Brain microvascular endothelial cell (primary cell): ENCODE measurements around the gene GALNT13.

Experiments
- DNase-seq: peaks from one replicate; pipeline ENCODE4 v3.0.0-alpha.2; 2020
- H3K27ac ChIP-seq: fragments of 250-450 bp; sonication (Bioruptor Pico); 2 replicates; pipeline ENCODE4 v1.5.1; 2020; ENCODE audit warnings: mild to moderate bottlenecking, moderate library complexity
- H3K27me3 ChIP-seq: fragments of 250-450 bp; sonication (Bioruptor Pico); replicated peaks from 2 replicates; pipeline ENCODE4 v1.5.1; 2020; ENCODE audit warnings: mild to moderate bottlenecking
- H3K36me3 ChIP-seq: fragments of 250-450 bp; sonication (Bioruptor Pico); replicated peaks from 2 replicates; pipeline ENCODE4 v1.5.1; 2020; ENCODE audit warnings: mild to moderate bottlenecking
- H3K4me3 ChIP-seq: 2 replicates; pipeline ENCODE4 v1.5.1; 2011; ENCODE audit warnings: low read depth, mild to moderate bottlenecking, control low read depth, low read length, moderate library complexity
- in situ Hi-C: cut with HindIII; loops from 2 replicates; pipeline ENCODE4 v1.10.0; 2017; ENCODE audit warnings: low sequenced_read_pairs, low pct_ligation_motif_present
- TF ChIP-seq, protein P1 (sequence below): IDR thresholded peaks from 2 replicates; pipeline ENCODE4 v1.5.1; 2011; ENCODE audit warnings: low read depth, mild to moderate bottlenecking, moderate library complexity, low read length, control low read depth, inconsistent platforms; ENCODE audit errors: missing control alignments

The GALNT13 gene

DNA sequence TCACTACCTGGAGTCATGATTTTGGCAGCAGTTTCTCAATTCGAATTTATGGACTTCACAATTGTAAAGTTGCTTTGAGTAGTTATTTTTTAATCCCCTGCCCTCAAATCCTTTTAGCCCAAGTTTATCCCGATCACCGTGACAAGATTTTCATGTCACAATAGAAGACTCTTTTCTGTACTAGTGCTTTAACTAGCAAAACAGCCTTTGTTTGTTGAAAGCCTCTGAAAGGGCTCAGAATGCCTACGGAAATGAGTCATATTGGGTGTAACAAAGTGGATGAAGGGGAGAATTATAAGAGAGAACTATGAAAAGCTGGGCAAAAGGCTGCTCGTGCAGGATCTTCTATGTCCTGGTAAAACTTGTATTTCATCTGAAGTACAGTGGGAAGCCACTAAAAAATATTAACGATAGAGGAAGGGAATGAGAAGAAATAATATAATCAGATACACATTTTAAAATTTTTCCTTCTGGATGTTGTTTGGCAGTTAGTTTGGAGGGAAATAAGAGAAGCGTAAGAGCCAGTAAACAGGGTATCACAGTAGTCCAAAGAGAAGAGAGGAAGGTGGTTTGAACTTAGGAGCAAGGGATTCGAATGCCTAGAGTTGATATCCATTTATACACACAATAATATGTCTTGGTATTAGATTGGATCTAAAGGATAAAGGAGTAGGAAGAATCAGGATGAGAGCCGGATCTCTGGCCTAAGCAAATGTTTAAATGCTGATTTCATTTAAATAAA lies 114.9 kb downstream of the GALNT13 start:
- DNase-seq: no peak
- Histone ChIP-seq H3K27me3 (no peaks in the 10 kb centered on the region), H3K36me3 (no peaks in the 10 kb centered on the region), H3K4me3 (no peak overlapping the region), H3K27ac (no peak overlapping the region)
- in situ Hi-C loops: no loop called here
- TF ChIP-seq, protein P1, sequence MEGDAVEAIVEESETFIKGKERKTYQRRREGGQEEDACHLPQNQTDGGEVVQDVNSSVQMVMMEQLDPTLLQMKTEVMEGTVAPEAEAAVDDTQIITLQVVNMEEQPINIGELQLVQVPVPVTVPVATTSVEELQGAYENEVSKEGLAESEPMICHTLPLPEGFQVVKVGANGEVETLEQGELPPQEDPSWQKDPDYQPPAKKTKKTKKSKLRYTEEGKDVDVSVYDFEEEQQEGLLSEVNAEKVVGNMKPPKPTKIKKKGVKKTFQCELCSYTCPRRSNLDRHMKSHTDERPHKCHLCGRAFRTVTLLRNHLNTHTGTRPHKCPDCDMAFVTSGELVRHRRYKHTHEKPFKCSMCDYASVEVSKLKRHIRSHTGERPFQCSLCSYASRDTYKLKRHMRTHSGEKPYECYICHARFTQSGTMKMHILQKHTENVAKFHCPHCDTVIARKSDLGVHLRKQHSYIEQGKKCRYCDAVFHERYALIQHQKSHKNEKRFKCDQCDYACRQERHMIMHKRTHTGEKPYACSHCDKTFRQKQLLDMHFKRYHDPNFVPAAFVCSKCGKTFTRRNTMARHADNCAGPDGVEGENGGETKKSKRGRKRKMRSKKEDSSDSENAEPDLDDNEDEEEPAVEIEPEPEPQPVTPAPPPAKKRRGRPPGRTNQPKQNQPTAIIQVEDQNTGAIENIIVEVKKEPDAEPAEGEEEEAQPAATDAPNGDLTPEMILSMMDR: no peak

DNA sequence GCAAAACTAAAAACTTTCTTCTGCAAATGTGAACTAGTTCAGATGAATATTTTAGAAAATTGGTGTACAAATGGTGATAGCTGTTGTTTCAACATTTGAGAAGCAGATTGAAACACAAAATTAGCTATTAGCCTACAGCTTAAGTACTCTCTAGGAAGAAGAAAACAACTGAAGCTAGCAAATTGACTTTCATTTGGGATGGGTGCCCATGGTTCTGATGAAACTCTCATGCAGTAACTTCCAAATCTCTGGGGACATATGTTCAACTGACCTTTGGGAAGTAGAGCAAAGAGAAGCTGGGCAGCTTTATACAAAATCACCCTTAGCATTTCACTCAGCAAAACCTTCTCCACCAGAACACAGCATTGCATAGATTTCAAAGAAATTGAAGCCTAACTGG lies 119.0 kb downstream of the GALNT13 start:
- no peak overlapping the region for H3K27ac ChIP-seq
- in situ Hi-C loops: no loop called here
- H3K27me3 ChIP-seq: no peaks in the 10 kb centered on the region
- H3K36me3 ChIP-seq: no peaks in the 10 kb centered on the region
- DNase-seq: no peak
- TF ChIP-seq, protein P1: no peak
- H3K4me3 ChIP-seq: no peak overlapping the region

DNA sequence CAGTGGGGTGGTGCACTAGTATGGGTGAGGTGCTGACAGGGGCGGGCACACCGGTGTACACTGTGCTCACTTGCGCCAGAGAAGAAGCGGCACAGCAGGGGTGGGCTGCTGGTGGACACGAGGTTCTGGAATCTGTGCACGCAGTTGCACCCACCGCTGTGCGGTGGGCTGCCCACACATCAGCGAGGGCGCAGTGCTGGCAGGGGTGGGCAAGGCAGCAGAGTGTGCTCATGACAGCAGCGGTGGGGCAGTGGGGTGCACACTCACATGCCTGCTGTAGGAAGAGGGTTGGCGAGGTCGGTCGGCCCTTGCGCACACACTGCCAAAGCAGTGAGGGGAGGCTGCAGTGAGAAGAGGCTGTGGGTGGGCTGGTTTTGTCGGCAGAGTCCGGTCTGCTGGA lies 141.8 kb downstream of the GALNT13 start:
- Histone ChIP-seq H3K27me3 (no peaks in the 10 kb centered on the region), H3K4me3 (no peak overlapping the region), H3K27ac (no peak overlapping the region), H3K36me3 (no peaks in the 10 kb centered on the region)
- DNase-seq: no peak
- TF ChIP-seq, protein P1: no peak
- in situ Hi-C loops: no loop called here

DNA sequence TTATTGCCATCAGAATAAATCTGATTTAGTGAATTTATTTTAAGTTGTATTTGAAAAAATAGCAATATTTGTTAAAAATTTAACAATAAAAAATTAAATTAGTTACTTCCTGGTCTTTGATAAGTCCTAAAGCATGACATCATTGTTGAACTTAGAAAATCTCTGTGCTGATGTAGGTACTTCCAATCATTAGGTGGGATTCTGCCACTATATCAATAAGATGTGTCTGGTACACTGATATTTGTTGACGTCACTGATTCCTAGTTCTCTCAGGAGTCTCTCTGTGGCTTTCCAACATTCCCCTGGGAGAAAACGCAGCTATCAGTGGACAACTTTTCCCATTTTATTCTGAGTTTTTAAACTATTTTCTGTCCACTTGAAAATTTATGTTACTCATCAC lies 143.5 kb downstream of the GALNT13 start:
- DNase-seq: no peak
- TF ChIP-seq, protein P1: no peak
- Histone ChIP-seq H3K4me3 (no peak overlapping the region), H3K36me3 (no peaks in the 10 kb centered on the region), H3K27me3 (no peaks in the 10 kb centered on the region), H3K27ac (no peak overlapping the region)
- in situ Hi-C loops: no loop called here

DNA sequence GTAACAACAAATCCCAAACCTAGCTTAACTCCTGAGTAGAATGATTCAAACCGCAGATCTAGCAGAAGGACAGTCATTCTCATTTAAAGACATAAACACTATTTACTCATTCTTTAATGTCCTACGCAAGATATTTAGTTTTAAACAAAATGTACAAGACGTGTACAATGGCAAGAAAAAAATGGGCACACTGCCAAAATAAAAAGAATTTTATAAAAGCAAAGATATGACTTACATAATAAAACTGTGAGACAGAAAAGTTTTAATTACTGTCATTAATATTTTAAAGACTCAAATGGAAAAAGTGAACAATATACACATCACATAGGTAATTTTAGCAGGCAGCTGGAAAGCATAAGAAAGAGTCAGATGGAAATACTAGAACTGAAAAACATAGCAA lies 157.8 kb downstream of the GALNT13 start:
- TF ChIP-seq, protein P1: no peak
- H3K27ac ChIP-seq: no peak overlapping the region
- H3K36me3 ChIP-seq: no peaks in the 10 kb centered on the region
- no peaks in the 10 kb centered on the region for H3K27me3 ChIP-seq
- H3K4me3 ChIP-seq: no peak overlapping the region
- DNase-seq: no peak
- in situ Hi-C loops: no loop called here

DNA sequence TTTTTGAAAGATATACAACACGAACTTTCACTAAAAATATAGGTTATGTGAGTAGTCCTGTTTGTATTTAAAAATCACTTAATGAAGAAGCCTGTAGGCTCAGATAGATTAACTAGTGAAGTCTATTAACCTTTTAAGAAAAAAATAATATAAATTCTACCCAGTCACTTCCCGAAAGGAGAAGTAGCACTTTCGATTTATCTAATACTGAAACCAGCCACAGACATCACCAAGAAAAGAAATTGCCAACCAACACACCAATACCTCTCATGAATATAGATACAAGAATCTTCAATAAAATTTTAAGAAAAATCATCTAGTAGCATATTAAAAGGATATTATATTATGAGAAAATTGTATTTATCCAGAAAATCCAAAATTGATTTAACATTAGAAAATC lies 160.5 kb downstream of the GALNT13 start:
- TF ChIP-seq, protein P1: no peak
- Histone ChIP-seq H3K27me3 (no peaks in the 10 kb centered on the region), H3K36me3 (no peaks in the 10 kb centered on the region), H3K27ac (no peak overlapping the region), H3K4me3 (no peak overlapping the region)
- no peak for DNase-seq
- in situ Hi-C loops: no loop called here
